ENCODE measurements around the gene CLIP2. TPM values are rescaled to one million over a fixed set of nuclear protein-coding genes. Genes with fewer than 3 reads are reported as not detected.
"Not testable (repeated sequence)": the region's sequence is repeated elsewhere in the genome, so short reads cannot be mapped to it uniquely, and the experiment has no call there.

Gene CLIP2
- total RNA-seq, 1 donor from 2014 or later, result 40.7 TPM

DNA sequence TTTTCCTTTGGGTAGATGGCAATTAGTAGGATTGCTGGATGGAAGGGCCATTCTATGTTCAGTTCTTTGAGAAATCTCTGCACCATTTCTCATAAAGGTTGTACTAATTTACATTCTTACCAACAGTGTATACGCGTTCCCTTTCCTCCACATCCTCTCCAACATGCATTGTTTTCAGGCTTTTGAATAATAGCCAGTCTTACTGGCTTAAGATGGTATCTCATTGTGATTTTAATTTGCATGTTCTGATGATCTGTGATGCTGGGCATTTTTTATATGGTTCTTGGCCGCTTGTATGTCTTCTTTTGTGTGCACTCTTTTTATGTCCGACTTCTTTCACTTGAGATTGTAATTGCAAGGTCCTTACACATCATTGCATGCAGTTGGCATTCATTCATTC is 11.7 kb downstream of the CLIP2 start:
- DNase-seq, result no peak

DNA sequence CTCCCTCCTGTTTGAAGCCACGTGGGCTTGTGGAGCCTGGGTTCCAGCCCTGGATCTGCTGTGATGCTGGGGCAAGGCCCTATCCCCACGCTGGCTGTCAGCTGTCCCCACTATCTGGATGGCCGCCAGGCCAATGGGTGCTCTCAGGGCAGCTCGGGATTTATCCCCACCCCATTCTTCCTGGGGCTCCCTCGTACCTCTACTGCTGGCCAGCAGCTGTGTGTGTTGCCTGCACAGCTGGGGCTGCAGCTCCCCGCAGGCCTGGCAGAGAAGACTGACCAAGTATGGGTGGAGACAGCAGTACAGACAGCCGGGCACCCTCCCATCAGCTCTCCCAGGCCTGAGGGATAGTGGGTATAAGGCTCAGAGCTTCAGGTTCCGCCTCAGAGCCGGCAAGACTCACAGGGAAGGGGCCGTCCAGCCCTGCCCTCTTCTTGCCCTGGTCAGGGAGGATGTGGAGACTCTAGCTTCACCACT is 13.6 kb downstream of the CLIP2 start:
- no peak for DNase-seq

DNA sequence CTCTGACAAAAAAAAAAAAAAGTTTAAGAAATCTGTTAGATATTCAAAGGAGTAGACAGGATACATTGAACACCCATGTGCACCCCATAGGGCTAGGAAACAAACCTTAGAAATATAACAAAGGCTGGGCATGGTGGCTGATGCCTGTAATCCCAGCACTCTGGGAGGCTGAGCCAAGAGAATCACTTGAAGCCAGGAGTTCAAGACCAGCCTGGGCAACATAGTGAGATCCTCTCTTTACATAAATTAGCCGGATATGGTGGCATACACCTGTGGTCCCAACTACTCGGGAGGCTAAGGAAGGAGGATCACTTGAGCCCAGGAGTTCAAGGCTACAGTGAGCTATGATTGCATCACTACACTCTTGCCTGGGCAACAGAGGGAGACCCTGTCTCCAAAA is 15.3 kb downstream of the CLIP2 start:
- DNase-seq, result no peak

DNA sequence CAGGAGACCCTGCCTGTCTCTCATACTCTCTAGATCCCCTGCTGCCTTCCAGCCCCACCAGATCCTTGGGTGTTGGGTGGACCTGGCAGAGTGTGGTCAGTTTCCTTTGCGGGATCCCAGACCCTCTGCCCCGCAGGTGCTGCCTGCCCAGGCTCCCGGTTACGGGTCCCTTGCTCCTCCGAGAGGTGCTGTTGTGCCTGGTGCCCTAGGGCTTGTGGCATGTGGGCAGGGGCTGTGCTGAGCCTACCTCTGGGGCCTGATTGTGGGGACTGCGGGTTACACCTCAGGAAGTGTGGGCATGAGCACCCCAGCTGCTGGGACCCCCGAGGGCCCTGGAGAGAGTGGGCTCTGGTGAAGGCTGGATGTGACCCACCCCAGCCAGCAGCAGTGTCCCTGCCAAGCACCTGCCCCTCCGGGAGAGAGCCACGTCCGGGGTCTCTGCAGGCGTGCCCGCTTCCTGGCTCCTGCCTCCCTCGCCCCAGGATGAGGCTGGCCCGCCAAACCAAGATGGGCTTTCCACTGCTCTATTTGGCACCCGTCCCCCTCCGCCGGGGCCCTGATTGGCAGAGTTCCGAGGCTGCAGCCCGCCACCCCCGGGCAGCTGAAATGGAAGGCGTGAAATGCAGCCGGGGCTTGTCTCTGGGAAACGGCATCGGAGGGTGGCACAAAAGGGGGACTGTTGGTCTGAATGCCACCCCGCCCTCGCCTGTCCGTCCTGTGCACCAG is 17.0 kb downstream of the CLIP2 start:
- DNase-seq, result no peak

- DNase-seq, result peak; percentile 69
These were observed 17.7 kb downstream of the CLIP2 start for GRCh38 chr7:74306730-74307469.

- DNase-seq, result peak; percentile 39
These were observed 18.7 kb downstream of the CLIP2 start for GRCh38 chr7:74307738-74308505.

DNA sequence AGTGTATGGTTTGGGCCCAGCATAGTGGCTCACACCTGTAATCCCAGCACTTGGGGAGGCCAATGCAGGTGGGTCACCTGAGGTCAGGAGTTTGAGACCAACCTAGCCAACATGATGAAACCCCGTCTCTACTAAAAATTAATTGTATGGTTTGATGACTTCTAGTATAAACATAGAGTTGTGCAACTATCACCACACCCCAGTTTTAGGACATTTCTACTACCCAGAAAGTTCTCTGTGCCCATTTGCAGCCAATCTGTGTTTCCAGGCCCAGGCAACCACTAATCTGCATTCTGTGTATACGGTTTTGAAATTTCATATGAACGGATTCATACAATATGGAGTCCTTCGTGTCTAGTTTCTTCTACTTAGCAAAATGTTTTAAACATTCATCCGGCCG is 20.0 kb downstream of the CLIP2 start:
- DNase-seq, result no peak

GRCh38 chr7:74311305-74311744 is 22.1 kb downstream of the CLIP2 start:
- DNase-seq, result no peak

GRCh38 chr7:74312418-74313028 is 23.3 kb downstream of the CLIP2 start:
- peak; percentile 48 for DNase-seq

DNA sequence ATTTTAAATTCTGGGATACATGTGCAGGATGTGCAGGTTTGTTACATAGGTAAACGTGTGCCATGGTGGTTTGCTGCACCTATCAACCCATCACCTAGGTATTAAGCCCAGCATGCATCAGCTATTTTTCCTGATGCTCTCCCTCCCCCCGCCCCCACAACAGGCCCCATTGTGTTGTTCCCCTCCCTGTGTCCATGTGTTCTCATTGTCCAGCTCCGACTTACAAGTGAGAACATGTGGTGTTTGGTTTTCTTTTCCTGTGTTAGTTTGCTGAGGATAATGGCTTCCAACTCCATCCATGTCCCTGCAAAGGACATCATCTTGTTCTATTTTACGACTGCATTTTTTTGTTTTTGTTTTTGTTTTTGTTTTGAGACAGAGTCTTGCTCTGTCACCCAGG is 26.7 kb downstream of the CLIP2 start:
- peak; percentile 39 for DNase-seq

DNA sequence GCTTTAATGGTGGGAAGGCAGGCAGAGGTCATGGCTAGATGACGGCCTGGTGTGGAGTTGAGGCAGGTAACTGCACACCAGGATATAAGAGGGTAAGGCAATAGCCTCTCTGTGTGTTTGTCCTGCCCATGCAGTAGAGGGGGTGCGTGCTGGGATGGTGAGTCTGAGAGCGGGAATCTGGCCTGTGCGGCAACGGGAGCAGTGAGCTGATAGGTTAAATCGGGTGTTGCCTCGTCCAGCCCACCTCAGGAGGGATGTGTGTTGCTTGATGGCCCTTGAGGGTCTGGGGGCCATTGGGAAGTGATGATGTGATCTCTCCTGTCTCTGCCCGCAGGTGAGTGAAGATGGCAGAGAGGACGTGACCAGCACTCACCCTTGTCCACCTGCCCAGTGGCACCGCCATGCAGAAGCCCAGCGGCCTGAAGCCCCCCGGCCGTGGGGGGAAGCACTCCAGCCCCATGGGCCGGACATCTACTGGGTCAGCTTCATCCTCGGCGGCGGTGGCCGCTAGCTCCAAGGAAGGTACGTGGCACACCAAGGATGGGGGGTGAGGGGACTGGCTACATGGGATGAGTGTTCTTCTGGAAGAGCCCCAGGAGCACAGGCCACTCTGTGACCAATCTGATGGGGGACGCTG is 28.1 kb downstream of the CLIP2 start:
- no peak for DNase-seq

GRCh38 chr7:74318043-74318442 is 28.8 kb downstream of the CLIP2 start:
- no peak for DNase-seq

- no peak for DNase-seq
These were observed 31.5 kb downstream of the CLIP2 start for GRCh38 chr7:74320645-74321221.

DNA sequence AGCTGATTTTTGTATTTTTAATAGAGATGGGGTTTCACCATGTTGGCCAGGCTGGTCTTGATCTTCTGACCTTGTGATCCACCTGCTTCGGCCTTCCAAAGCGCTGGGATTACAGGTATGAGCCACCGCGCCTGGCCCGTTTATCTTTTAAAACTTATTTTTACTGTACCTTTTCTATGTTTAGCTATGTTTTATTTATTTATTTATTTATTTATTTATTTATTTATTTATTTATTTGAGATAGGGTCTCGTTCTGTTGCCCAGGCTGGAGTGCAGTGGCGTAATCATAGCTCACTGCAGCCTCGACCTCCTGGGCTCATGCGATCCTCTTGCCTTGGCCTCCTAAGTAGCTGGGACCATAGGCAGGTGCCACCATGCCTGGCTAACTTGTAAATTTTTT is 33.7 kb downstream of the CLIP2 start:
- DNase-seq, result not testable (repeated sequence)

DNA sequence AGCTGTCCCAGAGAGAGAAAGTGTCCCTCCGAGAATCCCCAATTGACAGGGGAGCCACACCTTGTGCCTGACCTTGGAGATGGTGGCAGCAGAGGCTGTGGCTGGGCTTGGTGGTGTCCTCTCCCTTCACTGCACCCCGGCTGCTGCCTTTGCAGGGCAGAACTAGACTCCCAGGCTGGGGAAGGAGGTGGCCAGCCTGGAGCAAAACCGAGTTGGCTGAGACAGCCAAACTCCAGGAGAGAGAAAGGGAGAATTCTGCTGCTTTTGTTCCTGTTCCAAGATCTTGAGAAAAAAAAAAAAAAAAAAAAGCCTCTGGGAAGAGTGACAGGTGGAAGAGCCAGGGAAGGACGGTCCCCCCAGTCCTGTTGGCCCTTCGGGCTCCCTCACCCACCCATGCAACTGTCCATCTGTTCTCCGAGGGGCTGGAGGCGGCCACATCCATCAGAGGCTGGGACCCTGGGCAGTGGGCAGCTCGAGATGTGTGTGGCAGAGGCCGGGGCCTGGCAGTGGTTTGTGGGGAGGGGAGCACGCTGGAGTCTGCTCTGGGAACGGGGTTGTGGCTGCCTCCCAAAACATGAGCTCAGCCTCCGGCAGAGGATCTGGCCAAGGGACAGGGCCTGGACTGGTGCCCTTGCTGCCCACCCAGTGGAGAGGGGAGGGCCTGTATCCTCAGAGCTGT is 35.5 kb downstream of the CLIP2 start:
- no peak for DNase-seq

- DNase-seq, result no peak
These were observed 36.0 kb downstream of the CLIP2 start for GRCh38 chr7:74325210-74325565.

GRCh38 chr7:74329225-74329624 is 40.0 kb downstream of the CLIP2 start:
- DNase-seq, result no peak

GRCh38 chr7:74332373-74333176 is 43.4 kb downstream of the CLIP2 start:
- no peak for DNase-seq

GRCh38 chr7:74334030-74334429 is 44.8 kb downstream of the CLIP2 start:
- peak; percentile 58 for DNase-seq

DNA sequence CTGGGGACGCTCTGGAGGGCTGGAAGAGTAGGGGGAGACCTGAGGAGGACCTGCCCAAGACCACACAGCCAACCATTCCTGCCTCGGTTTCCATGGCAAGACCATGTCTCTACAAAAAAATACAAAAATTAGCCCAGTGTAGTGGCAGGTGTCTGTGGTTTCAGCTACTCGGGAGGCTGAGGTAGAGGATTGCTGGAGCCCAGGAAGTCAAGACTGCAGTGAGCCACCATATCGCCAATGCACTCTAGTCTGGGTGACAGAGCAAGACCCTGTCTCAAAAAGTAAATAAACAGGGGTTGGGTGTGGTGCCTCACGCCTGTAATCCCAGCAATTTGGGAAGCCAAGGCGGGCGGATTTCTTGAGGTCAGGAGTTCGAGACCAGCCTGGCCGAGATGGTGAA is 48.7 kb downstream of the CLIP2 start:
- no peak for DNase-seq
